Sciatic nerve (tissue), 2 donors: ENCODE data around the gene GUCD1. TPM values are rescaled to one million over a fixed set of nuclear protein-coding genes. Genes with fewer than 3 reads are reported as not detected.
"Not testable (repeated sequence)": the region's sequence is repeated elsewhere in the genome, so short reads cannot be mapped to it uniquely, and the experiment has no call there.

Experiments used
- ATAC-seq: fragments of 200-7000 bp; cut with Tn5 transposase; one replicate; pipeline ENCODE4 v1.9.1; 2020; ENCODE audit warnings: mild to moderate bottlenecking, moderate library complexity
- DNase-seq: peaks from one replicate; pipeline ENCODE4 v3.0.0-alpha.2; 2020; ENCODE audit warnings: low spot score
- intact Hi-C: fragments of 100-400 bp; cut with DNase I; formaldehyde crosslinking; loops from one replicate; pipeline ENCODE4 v1.14.2; 2022
- total RNA-seq: library from RNA; stranded (reverse); fragmentation: NEBNext Ultra II Directional; extraction: Animal tissue kit (Norgen Biotek cat#: 25700); gene quantifications from one replicate; pipeline ENCODE4 v1.2.1, GENCODE V29; 2021
- donor health status: DM: no; HTN: no; CAD: no.
- donor health status: DM: no; HTN: no; CAD: no.

The GUCD1 gene
- total RNA-seq: 61.2 TPM

DNA sequence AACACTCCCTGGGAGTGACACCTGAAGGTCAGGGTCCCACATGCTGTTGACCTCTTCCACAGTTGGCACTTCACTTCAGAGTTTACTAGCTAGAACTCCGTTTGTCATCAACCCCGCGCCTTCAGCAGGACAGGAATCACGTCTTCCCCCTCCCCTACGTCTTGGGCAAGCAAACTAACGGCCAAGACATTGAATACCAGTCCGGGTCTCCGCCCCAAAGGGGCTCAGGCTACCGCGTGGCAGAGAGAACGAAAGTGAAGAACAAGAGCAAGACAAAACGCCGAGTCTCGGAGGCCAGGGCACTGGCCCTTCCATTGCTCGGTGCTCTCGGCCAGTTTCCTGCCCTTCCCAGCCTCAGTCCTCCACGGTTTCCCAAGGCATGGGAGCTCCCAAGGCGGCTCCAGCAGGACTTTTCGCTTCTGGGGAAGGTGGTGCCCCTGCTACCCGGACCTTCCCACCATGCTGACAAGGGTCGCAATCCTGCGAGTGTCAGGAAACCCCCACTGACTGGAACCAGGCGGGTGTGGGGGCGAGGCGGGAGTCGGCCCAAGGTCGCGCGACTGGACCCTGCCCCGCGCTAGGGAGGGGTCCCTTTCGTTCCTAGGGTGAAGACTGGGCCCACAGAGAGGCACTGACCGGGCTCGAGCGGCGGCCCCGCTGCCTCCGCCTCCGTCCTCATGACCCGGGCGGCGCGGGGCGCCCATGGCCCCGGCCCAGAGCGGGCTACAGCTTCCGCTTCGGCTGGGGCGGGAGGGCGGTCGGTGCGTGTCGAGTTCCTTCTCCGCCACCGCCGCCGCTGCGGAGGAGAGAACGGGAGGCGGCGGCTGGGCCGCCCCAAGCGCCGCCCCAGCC, at the start of gene GUCD1:
Gene GUCD1, minus strand, starts transcription at position 826 of the 852 bp plus-strand sequence. Its CDS starts 147 bp downstream, at position 679.
- intact Hi-C loops: no loop called here
- DNase-seq (no peak), ATAC-seq (no peak)

DNA sequence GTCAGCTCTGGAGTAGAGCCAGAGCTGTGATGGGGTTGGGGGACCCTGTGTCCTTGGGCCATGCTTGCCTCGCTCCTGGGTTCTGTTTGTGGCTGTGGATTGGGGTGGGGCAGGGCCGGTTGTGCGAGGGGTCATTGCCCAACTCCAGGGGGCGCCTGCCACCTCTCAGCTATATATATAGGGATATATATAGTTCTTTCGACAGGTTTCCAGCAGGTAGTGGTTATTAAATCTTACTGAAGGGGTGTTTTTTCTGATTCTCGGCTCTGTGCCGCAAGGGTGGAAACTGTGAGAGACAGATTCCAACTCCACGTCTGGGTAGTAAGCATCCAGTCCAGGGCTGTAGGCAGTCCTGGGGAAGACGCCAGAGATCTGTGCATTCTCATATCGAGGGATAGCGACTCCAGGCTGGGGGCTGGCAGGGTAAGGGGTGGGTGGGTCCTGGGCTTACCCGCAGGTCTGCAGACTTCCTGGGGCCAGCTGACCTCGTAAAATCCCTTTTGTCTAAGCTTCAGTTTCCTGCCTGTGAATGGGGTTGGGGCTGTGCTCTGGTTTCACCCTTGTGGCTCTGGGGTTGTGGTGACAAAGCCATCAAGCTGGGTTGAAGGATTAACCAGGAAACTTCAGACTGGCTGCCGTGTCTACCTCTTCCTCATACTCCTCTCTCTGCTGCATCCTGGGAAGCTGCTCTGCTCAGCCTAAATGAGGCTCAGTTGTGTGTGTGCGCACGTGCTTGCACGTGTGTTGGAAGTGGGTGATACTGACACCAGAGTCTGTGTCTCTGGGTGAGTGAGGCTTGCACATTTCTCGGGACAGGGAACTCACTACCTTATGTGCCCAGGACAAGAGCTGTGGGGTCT, 49.1 kb upstream of the GUCD1 start:
- intact Hi-C loops, DNase-seq: not testable (repeated sequence)
- peak; percentile 55 for ATAC-seq

DNA sequence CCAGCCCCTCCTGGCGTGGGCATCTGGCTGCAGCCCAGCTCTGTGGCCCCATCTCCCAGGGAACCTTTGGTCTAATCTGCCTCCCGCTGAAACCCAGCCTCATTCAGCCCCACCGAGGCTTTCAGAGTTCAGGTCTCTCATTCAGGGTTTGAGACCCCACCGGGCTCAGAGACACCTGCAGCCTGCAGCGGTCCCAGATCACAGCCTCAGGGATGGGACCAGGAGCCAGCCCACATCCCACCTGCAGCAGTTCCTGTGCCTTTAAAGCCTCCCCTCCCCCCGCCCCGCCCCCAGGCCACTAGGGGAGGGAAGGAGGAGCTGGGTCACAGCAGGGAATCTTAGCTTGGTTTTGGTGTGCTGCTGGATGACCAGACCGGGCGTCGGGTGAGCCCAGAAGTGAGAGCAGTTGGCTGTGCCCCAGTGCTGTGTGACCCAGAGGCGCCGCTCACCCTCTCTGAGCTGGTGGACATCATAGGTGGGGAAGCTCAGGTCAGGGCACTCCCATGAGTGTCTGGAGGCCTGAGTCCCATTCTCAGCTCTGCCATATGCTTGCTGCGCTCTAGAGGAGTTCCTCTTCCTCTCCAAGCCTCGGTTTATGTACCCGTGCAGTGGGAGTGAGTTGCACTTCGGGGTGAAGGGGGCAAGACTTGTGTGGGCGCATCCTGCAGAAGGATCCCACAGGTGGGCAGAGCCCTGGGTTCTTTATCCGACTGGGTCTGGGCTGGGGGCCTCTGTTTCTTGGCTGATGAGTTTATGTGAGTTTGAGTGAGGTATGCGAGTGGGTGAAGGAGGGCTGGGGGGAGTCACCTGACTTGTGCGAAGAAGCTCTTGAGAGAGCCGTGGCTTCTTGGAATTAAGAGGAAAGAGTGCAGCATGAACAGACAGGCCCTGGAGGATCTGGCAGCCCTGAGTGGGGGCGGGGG, 48.2 kb upstream of the GUCD1 start, which contains the start of gene GGT1:
Gene GGT1, plus strand, starts transcription at position 347 of the 923 bp plus-strand sequence. CDS start 7,889 bp downstream, outside the sequence.
- DNase-seq, intact Hi-C loops: not testable (repeated sequence)
- peak; percentile 29 for ATAC-seq

DNA sequence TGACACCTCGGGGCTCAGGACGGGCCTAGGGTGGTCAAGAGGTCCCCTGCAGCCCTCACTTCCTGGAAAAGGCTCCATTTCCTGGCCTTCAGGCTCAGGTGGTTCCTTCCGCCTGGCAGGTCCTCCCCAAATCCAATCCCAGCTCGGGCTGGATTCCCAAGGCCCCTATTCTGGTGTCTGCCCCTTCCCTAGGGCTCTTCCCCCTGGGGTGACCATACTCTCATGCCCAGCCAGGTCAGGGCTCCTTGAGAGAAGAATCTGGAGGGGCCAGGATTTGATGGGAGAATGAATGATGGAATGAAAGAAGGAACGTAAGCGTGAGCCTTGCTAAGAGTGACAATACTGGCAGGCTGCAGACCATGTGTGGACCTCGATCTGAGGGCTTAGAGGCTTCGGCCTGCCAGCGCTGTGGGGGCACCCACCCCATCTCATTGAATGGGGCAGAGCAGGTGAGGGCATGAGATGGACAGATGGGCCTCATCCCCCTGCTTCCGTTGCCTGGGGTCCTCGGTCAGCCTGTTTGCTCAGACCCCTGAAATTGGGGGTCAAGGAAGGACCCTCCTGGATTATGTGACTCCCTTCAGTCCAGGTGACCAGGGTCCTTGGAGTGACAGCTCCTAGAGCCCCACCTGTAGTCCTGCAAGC, 47.3 kb upstream of the GUCD1 start:
- DNase-seq, intact Hi-C loops, ATAC-seq: not testable (repeated sequence)

DNA sequence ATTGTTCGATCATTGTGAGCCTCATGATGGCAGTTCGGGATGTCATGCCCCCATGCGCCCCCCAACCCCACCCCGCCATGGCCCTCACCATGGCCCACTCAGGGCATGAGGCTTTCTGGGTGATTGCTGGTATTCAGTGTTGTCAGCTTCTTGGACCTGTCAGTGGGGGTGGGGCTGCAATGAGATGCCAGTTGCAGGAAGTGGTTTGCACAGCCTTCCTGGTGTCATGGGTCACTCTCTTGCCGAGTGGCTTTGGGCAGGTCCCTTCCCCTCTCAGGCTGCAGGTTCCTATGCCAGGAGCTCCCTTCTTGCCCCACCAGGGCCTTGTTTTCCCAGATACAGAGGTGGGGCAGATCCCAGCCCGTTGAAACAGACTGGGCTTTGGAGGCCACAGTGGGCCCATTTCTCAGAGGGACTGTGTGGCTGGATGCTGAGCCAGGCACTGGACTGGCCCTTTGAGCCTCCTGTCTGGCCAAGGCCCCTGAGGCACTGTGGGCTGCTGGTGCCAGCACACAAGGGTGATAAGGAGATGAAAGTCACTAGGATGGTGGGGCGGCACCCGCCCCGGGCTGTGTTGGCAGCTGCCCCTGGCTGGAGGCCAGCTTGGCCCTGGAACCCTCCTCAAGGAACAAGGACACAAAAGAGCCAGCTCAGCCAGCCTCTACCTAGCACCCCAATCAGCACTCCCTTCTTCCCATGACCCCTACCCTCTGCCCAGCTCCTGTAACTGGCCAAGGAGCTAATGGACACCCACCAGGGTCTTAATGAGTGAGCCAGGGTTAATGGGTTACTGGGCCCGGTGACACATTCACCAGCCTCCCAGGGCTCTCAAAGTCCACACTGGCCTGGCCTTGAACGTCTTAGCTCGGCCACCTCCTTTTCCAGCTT, 46.5 kb upstream of the GUCD1 start:
- intact Hi-C loops: no loop called here
- DNase-seq (no peak), ATAC-seq (peak; percentile 5)

DNA sequence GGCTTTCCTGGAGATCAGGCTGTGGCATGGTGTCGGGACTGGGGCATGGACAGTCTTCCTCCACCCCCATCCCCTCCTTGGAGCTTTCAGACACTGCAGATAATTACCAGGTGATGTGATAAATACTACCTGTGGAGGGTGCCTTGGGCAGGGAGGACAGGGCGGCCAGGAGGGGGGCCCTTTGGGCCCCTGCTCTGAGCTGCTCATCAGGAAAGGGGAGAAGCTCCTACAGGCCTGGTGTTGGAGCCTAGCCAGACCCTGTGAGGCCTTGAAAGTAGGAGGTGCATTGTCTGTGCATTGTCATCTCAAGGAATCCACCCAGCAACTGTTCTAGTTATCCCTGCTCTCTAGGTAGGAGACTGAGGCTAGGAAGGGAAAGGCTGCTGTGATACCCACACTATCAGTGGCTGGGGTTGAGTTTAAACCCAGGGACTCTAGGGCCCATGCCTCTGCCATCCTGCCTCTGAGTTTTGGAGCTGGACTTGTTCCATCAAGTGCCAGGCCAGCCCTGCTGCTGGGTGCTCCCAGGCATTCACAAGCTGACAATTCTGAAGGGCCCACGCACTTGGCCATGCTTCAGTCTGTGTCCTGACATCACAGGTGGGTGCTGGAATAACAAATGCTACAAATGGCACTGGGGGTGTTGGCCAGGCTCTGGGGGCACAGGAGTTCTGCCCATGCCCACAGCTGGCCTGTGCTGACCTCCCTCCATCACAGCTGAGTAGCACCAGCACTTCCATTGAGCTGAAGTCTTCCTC, 45.2 kb upstream of the GUCD1 start:
- ATAC-seq, intact Hi-C loops, DNase-seq: not testable (repeated sequence)

DNA sequence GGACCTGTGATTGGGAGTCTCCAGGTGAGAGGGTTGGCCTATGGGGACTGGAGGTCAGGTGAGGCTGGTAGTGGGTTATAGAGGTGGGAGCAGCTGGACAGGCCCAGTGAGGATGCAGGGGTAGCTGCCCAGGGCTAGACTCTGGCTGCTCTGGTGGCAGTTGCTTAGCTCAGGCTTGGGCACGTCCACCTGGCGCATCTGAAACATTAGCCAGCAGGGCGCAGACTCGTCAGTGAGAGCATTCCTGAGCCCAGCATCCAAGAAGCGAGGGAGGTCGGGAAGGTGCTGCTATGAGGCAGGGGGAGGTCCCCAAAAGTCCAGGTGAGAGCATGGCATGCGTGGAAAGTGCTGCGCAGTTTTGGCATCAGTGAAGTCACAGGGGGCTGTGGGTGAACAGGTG, 44.6 kb upstream of the GUCD1 start:
- intact Hi-C loops: no loop called here
- no peak for DNase-seq
- no peak for ATAC-seq

DNA sequence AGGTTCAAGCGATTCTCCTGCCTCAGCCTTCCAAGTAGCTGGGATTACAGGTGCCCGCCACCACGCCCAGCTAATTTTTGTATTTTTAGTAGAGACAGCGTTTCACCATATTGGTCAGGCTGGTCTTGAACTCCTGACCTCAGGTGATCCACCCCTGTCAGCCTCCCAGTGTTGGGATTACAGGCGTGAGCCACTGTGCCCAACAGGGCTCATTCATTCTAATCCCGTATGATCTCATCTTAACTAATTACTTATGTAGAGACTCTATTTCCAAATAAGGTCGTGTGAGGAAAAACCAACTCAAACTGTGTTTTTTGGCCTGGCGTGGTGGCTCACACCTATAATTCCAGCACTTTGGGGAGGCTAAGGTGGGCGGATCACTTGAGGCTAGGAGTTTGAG, 42.1 kb upstream of the GUCD1 start:
- DNase-seq, ATAC-seq, intact Hi-C loops: not testable (repeated sequence)

DNA sequence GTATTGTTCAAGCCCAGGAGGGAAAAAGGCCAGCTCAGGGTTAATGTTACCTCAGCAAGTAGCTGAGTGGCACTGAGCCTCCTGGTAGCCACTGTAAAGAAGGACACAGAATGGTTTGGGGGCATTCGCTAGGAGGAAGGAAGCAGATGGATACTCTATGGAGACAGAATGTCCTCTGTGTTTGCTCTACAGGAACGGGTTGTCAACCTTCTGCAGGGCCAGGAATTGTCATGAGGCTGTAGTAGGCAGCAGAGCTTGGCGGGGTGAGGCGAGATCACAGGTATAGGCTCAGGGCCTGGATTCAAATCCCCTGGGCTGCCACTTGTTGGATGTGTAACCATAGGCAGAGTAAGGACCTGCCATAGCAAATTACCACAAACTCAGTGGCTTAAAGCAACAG, 40.9 kb upstream of the GUCD1 start:
- intact Hi-C loops: no loop called here
- DNase-seq: no peak
- no peak for ATAC-seq

DNA sequence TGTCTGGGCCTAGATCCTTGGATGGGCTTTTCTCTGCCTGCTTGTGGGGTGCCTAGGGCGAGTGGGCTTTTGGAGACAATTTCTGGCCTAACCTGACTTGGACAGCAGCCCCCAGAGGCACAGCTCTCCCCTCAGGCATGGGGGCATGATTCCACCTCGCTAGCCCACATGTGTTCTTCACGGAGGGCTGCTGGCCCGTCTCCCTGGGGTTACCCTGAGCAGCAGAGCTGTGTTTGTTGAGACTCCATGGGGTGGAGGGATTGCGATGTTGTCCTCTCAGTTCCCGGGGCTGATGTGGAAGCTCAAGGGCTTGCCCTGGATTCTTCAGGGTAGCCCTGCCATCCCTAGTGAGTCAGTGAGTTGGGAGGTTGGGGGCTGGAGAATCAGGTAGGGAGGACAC, 40.3 kb upstream of the GUCD1 start:
- no peak for DNase-seq
- ATAC-seq: no peak
- intact Hi-C loops: no loop called here

DNA sequence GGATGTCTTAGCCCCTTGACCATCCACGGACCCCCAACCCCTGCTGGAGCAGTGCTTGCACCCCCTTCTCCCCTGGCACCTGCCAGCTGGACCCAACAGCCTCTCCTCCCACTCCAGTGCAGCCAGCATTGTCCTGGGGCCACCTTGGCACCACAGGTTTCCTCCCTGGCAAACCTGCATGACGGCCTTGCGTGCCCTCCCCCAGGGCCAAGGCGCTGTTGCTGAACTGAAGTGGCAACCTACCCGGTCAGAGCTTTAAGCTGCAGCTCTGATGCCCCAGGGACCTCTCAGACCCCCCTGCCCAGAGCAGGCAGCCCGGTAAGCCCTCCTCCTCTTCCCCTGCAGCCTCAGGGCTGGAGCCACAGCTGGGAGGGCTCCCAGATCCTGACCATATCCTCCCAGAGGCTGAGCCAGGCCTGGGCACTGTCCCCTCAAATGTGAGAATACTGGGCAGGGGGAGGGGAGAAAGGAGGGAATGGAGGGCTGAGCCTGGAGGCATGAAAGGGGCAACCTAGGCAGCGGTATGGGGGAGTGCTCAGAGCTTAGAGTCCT, 39.7 kb upstream of the GUCD1 start:
- DNase-seq (no peak), ATAC-seq (no peak)
- intact Hi-C loops: no loop called here

DNA sequence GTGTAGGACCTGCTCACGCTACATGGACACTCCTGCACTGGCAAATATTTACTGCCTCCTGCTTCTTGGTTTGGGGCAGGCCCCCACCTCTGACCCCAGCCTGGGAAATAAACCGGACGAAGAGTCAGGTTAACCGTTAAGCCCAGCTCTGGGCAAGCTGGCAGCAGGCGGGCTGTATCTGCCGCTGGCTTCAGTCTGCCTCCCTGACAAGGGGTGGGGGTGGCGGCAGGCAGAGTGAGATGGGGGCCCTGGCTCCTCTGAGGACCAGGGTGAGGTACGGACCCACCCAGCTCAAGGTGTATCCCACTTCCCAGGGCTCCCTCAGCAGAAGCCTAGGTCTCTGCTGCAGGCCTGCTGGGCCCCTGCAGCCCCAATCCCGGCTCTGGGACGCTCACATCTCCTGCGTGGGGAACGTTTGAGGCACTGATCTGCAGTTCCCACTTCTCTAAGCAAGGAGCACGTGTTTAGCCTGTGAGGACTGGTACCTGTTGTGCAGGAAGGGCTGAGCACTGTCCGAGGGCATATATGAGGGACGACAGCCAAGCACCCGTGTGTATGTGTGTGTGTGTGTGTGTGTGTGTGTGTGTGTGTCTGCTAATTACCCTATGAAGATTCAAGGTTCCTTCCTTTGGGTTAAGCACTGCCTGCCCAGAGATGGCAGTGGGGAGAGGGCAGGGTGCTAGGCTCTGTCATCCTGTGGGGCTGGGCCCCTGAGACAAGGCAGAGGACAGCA, 39.1 kb upstream of the GUCD1 start:
- DNase-seq: no peak
- intact Hi-C loops: no loop called here
- peak; percentile 1 for ATAC-seq

DNA sequence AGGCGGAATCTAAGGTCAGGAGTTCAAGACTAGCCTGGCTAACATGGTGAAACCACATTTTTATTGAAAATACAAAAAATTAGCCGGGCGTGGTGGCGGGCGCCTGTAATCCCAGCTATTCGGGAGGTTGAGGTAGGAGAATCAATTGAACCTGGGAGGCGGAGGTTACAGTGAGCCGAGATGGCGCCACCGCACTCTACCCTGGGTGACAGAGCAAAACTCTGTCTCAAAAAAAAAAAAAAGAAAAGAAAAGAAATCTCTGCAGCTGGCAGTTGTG, 38.6 kb upstream of the GUCD1 start:
- ATAC-seq, intact Hi-C loops, DNase-seq: not testable (repeated sequence)

DNA sequence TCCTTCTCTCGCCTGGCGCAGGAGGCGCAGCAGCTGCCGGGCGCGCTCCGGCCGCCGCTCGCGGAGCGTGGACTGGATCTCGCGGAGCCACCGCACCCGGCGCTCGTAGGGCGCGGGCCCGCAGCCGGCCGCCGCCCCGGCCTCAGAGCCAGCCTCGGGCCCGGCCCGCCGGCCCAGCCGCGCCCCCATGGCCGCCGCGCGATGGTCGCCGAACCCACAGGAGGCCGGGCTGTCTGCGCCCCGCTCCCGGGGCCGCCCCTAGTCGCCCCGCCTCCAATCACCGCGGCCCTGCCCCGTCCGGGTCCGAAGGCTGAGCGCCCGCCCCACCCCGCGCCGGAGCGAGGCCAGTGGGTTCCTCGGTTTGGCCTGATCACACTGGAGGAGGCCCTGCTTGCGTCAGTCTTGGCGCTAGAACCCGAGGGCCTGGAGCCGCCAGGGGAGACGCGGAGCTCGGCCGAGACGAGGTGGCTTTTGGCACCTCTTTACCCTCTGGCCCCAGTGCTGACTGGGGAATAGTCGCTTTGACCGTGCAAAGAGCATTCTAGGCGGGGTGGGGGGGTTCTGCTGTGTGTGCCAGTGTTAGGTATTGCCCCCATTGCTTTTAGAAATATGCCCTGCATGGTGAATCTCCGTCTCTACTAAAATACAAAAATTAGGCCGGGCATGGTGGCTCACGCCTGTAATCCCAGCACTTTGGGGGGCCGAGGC, 38.1 kb upstream of the GUCD1 start, which contains the start of gene LRRC75B:
Gene LRRC75B, minus strand, starts transcription at position 223 of the 708 bp plus-strand sequence. Its CDS starts 34 bp downstream, at position 189.
- intact Hi-C loops: no loop called here
- DNase-seq (peak; percentile 95), ATAC-seq (peak; percentile 95)
